GM21737 (cell line): Measurements from ENCODE around the gene SCN4B.

Experiments
- ATAC-seq: cut with Tn5 transposase; IDR thresholded peaks from one replicate; pipeline ENCODE4 v1.9.1; 2021; ENCODE audit warnings: mild to moderate bottlenecking, moderate library complexity; ENCODE audit not compliant: unreplicated experiment

Gene SCN4B

DNA sequence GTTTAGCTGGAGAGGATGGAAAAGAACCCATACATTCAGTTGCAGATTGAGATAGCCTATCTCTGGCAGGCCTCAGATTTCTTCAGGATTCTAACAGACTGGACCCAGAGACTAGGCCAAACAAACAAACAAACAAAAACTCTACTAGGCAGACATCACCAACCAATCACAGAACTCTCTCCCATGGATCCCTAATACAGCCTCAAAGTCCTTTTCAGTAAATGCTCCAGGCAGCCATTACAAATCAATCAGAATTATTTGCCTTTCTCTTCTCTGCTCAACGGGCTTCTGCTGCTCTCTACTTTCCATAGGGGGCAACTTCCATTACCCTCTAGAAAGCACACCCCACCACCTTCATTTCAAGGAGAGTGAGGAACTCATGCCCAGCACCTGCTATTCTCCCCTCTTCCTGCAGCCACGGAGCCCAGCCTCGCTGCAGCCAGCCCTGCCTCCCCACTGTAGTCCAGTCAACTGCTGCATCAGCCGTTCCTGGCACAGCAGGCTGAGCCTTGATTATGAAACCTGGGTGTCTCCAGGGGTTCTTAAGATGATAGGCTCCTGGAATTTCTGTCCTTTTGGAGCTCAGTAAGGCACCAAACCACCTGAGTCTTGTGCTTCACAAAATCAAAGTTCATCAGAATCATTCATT, 46.8 kb downstream of the SCN4B start:
- no peak for ATAC-seq

DNA sequence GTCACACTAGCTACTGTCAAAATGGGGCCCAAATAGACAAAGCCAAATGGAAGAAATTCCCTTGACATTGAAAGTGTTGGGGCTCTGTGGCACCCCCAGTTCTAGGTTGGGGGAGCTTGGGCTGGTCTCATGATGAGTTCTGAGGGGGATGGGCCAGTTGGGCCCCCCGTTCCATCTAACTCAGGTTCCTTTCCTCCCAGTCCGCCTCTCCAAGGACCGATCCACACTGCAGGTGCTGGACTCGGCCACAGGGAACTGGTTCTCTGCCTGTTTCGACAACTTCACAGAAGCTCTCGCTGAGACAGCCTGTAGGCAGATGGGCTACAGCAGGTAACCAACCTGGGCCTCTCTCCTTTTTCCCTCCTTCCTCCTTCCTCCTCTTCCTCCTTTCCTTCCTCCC, 48.1 kb downstream of the SCN4B start:
- no peak for ATAC-seq

- ATAC-seq, result no peak
Measured at GRCh38 chr11:118102721-118103261, 49.8 kb downstream of the SCN4B start.

DNA sequence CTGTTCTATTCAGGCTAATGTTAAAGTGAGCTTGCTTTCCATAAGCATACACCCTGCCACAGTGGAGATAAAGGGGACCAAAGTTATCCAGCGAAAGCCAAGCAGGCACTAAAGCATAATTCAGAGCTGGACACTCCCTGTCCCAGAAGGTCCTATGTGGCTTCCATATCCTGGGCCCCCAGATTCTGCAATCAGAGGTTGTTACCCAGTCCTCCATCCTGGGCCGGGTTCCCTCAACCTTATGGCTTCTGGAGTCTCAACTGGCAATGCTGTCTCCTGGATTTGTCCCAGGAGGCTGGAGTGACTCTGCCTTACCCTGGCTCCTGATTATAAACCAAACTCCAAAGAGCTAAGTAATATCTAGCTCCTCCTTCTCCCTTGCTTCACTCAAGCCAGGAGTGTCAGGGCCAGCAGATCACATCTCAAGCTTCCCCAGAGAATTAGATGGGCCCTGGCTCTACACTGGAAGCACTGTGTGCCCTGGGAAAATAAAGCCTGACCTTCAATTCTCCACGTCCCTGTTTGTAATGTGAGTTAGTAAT, 51.9 kb downstream of the SCN4B start:
- no peak for ATAC-seq

- ATAC-seq, result no peak
Measured at GRCh38 chr11:118099838-118100556, 52.6 kb downstream of the SCN4B start.

GRCh38 chr11:118098996-118099837, 53.4 kb downstream of the SCN4B start:
- ATAC-seq, result no peak

DNA sequence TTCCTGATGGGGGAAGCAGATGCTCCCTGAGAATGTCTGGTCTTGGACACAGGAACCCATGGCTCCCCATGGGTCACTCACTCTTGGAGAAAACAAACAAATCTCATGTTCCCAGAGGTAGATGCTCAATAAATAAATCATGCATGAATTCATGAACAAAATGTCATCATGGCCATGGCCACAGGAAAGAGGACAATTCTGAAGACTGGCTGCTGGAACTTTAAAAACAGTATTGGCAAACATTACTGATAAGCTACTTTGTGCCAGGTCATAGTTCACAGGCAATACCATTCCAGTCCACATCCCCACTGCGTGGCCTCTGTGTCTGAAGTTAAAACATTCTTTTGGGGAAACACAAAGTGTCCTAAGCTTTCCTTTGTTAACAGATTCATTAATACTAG, 56.7 kb downstream of the SCN4B start:
- ATAC-seq, result no peak

GRCh38 chr11:118095493-118095892, 57.1 kb downstream of the SCN4B start:
- no peak for ATAC-seq

GRCh38 chr11:118092907-118093571, 59.6 kb downstream of the SCN4B start:
- no peak for ATAC-seq

GRCh38 chr11:118091690-118092089, 60.9 kb downstream of the SCN4B start:
- ATAC-seq, result no peak

DNA sequence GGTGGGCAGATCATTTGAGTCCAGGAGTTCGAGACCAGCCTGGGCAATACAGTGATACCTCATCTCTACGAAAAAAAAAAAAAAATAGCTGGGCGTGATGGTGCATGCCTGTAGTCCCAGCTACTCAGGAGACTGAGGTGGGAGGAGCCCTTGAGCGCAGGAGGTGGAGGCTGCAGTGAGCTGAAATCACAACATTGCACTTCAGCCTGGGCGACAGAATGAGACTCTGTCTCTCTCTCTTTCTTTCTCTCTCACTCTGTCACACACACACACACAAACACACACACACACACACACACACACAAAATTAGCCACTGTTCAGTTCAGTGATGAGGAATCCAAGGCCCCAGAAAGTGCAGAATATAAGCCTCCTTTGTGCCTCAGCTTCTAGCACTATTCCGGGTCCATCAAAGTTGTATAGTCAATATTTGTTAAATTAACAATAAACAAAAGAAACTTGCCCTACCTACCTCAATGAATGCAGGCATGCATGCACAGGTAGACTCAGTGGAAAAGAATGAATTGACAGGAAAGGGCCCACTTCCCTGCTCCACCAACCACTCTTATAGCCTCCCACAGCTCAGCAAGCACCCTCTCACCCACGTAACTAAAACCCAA, 62.0 kb downstream of the SCN4B start:
- no peak for ATAC-seq

GRCh38 chr11:118088531-118088930, 64.1 kb downstream of the SCN4B start:
- no peak for ATAC-seq

GRCh38 chr11:118087931-118088330, 64.7 kb downstream of the SCN4B start:
- no peak for ATAC-seq

DNA sequence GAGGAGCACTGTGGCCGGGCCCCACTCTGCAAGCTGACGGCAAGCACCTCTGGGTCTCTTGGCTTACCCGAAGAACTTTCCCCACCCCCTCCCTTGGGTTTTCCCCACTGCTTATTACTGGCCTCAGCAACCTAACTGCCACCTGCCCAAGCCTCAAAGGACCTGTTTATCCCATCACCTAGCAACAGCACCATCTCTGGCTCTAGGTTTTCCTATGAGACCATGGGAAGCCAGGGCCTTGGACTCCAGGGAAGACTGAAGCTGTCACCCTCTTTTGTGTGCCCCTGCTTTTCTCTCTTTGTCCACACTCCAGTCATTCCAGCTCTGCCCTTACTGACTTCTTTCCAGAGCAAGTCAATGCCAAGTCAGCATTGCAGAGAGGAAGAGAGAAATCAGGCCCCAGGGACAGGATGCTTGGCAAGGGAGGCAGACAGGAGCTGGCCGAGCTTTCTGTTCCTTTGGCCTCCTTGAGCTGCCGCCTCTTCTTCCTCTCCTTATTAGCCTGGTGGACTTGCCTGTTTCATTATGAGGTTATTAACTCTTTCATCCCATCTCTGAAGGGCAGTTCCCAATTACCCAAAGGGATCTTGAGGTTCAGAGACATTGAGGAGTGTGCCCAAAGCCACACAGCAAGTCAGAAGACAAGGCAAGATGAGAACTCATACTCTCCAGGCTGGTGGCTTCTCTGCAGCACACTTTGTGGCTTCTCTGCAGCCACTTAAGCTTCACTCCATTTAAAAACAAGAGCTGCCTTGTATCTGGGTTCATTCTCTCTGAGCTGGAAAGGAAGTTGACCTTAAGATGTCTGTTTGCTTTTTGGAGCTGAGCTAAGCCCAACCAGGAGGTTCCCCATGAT, 65.5 kb downstream of the SCN4B start, which contains the start of gene SMIM35:
Gene SMIM35, minus strand, starts transcription at position 51 of the 856 bp plus-strand sequence. CDS start 206 bp downstream, outside the sequence.
- ATAC-seq, result no peak

GRCh38 chr11:118084656-118085055, 68.0 kb downstream of the SCN4B start:
- no peak for ATAC-seq

DNA sequence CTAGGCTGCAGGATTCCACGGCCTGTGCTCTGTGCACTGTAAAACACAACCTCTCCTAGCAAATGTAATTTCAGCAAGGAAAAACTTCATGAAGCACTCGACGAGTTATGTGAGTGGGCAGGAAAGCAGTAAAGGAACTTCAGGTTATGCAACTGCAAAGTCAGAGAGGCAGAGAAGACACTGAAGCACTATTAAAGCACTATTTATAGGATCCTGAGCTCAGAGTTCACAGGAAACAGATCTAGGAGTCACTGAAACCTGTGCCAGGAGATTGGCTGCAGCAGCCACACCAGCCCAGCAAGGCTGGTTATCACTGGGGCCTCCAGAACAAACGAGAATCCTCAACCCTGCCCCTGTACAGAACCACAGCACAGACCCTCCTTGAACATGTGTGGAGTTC, 68.4 kb downstream of the SCN4B start:
- ATAC-seq, result no peak
